Embryonic facial prominence (tissue), 1 donor: ENCODE data around the gene KLHL26.
"Not testable (repeated sequence)": the region's sequence is repeated elsewhere in the genome, so short reads cannot be mapped to it uniquely, and the experiment has no call there.

ENCODE experiments used
- DNase-seq: peaks from one replicate; pipeline ENCODE4 v3.0.0-alpha.2; 2016; ENCODE audit errors: extremely low spot score

Gene KLHL26

GRCh38 chr19:18665771-18666202 is 29.0 kb downstream of the KLHL26 start:
- no peak for DNase-seq

- DNase-seq: no peak
These were observed 29.5 kb downstream of the KLHL26 start for GRCh38 chr19:18666317-18666716.

GRCh38 chr19:18666784-18667183 is 30.0 kb downstream of the KLHL26 start:
- no peak for DNase-seq

GRCh38 chr19:18667531-18668251 is 30.9 kb downstream of the KLHL26 start:
- no peak for DNase-seq

- DNase-seq: no peak
These were observed 31.4 kb downstream of the KLHL26 start for GRCh38 chr19:18668252-18668631.

GRCh38 chr19:18668744-18669523 is 32.1 kb downstream of the KLHL26 start:
- no peak for DNase-seq

GRCh38 chr19:18669524-18669817 is 32.6 kb downstream of the KLHL26 start:
- DNase-seq: no peak

- no peak for DNase-seq
These were observed 33.1 kb downstream of the KLHL26 start for GRCh38 chr19:18669883-18670282.

- DNase-seq: no peak
These were observed 33.5 kb downstream of the KLHL26 start for GRCh38 chr19:18670312-18670711.

- no peak for DNase-seq
These were observed 34.6 kb downstream of the KLHL26 start for GRCh38 chr19:18671303-18672043.

- DNase-seq: no peak
These were observed 35.2 kb downstream of the KLHL26 start for GRCh38 chr19:18672044-18672451.

- DNase-seq: no peak
These were observed 35.9 kb downstream of the KLHL26 start for GRCh38 chr19:18672606-18673337.

- DNase-seq: no peak
These were observed 37.8 kb downstream of the KLHL26 start for GRCh38 chr19:18674616-18675015.

GRCh38 chr19:18675779-18676178 is 39.0 kb downstream of the KLHL26 start:
- DNase-seq: no peak

- no peak for DNase-seq
These were observed 39.9 kb downstream of the KLHL26 start for GRCh38 chr19:18676692-18677091.

GRCh38 chr19:18677156-18677555 is 40.3 kb downstream of the KLHL26 start:
- DNase-seq: no peak

GRCh38 chr19:18680148-18680547 is 43.3 kb downstream of the KLHL26 start:
- not testable (repeated sequence) for DNase-seq

GRCh38 chr19:18682807-18683108 is 45.9 kb downstream of the KLHL26 start:
- no peak for DNase-seq

GRCh38 chr19:18683109-18683957 is 46.5 kb downstream of the KLHL26 start, which contains the start of gene CRTC1:
CRTC1 (plus strand) TSS chr19:18683680; CDS start chr19:18683703, 23 bp downstream.
- peak; percentile 78 for DNase-seq

GRCh38 chr19:18683958-18684641 is 47.3 kb downstream of the KLHL26 start:
- DNase-seq: no peak

- no peak for DNase-seq
These were observed 47.8 kb downstream of the KLHL26 start for GRCh38 chr19:18684642-18684993.
